Transverse colon (tissue), 4 donors: ENCODE data around the gene FRAS1. TPM values are rescaled to one million over a fixed set of nuclear protein-coding genes. Genes with fewer than 3 reads are reported as not detected.

Source experiments
- DNase-seq: peaks from one replicate; pipeline ENCODE4 v3.0.0-alpha.2; 2019
- H3K27ac ChIP-seq, 4 donors: fragments of 200-600 bp; sonication (generic); 2 replicates each; pipeline ENCODE4 v1.5.1; 2016 to 2018; ENCODE audit warnings: inconsistent platforms in 4 of 4
- H3K27me3 ChIP-seq: fragments of 200-600 bp; sonication (generic); 2 replicates; pipeline ENCODE4 v1.5.1; 2017; ENCODE audit warnings: inconsistent platforms
- H3K36me3 ChIP-seq, 4 donors: fragments of 200-600 bp; sonication (generic); 2 replicates each; pipeline ENCODE4 v1.5.1; 2017 to 2019; ENCODE audit warnings: inconsistent platforms in 4 of 4
- H3K4me1 ChIP-seq, 4 donors: fragments of 200-600 bp; sonication (generic); 2 replicates each; pipeline ENCODE4 v1.5.1; 2017 to 2020; ENCODE audit warnings: inconsistent platforms in 4 of 4
- H3K4me3 ChIP-seq, 4 donors: fragments of 200-600 bp; sonication (generic); 1 replicate in 1 of 4; 2 replicates in 3 of 4; pipeline versions ENCODE4 v1.5.1 to v1.6.1; 2017 to 2019; ENCODE audit warnings: inconsistent platforms in 4 of 4
- H3K9me3 ChIP-seq, 2 donors: fragments of 200-600 bp; sonication (generic); 2 replicates each; pipeline ENCODE4 v1.5.1; 2017 to 2019; ENCODE audit warnings: inconsistent platforms in 2 of 2
- EP300 ChIP-seq: sonication (generic); formaldehyde crosslinking; IDR thresholded peaks from one replicate; pipeline ENCODE4 v1.6.1; 2017; ENCODE audit warnings: antibody characterized with exemption, low read depth
- POLR2A ChIP-seq: fragments of 450-650 bp; IDR thresholded peaks from one replicate; pipeline ENCODE4 v1.6.1; 2016; ENCODE audit warnings: antibody characterized with exemption, mild to moderate bottlenecking, moderate library complexity
- POLR2AphosphoS5 ChIP-seq, 3 donors: sonication (generic); formaldehyde crosslinking; IDR thresholded peaks; one replicate each; pipeline ENCODE4 v1.6.1; 2016; ENCODE audit warnings: antibody characterized with exemption in 3 of 3
- WGBS, 2 donors: methylation state at CpG; one replicate each; pipeline ENCODE4 v1.1.5; 2018; ENCODE audit warnings: low coverage in 1 of 2; 5-methylcytosine and 5-hydroxymethylcytosine counted together
- in situ Hi-C, 4 donors: fragments of 200-750 bp; cut with MboI; loops; one replicate each; pipeline versions ENCODE4 v1.15.0 to v1.15.1; 2017; ENCODE audit warnings: low sequenced_read_pairs in 3 of 4, low pct_ligation_motif_present in 1 of 4, low pct_unique_long_range_greater_than_20kb in 1 of 4
- intact Hi-C: fragments of 100-400 bp; cut with DNase I; formaldehyde crosslinking; loops from one replicate; pipeline ENCODE4 v1.15.1; 2023; ENCODE audit warnings: low total_unique reads
- total RNA-seq, 4 donors: library from RNA; depleted of rRNA; stranded (reverse); fragments of >200 nt; gene quantifications; one replicate each; pipeline ENCODE4 v1.1.0, GENCODE V29; 2016
- TF ChIP-seq, protein P1 (sequence below), 5 experiments: fragments of 200-600 bp in 3 of 5; fragments of 450-650 bp in 2 of 5; sonication (generic) in 3 of 5; IDR thresholded peaks; 1 replicate in 2 of 5; 2 replicates in 3 of 5; pipeline ENCODE4 v1.5.1; 2016 to 2017; ENCODE audit warnings: antibody characterized with exemption in 5 of 5, inconsistent platforms in 3 of 5, mild to moderate bottlenecking in 2 of 5, moderate library complexity in 1 of 5

FRAS1 gene
- total RNA-seq, 4 donors from 2014 or later = 1.8 to 9.7 (median 3.1) TPM

- in situ Hi-C loops (loop anchor here in 2 of 4 donors (25.0 kb wide), 1 partner anchor 562 kb away; no protein-coding TSS in a partner anchor), intact Hi-C loops (no loop called here)
- WGBS, 2 donors = 22 to 43% methylated on average over 1 of the region's 1 CpG
These were observed 466.9 kb downstream of the FRAS1 start for GRCh38 chr4:78524009-78524408.

GRCh38 chr4:78525559-78525958 is 468.4 kb downstream of the FRAS1 start:
- 73% methylated on average over 3 of the region's 3 CpGs; no CpG with 5 or more reads in 1 of the 2 donors for WGBS, 2 donors
- Histone ChIP-seq H3K9me3 (no peaks in the 10 kb centered on the region), H3K4me1 (no peaks in the 10 kb centered on the region), H3K36me3 (no peaks in the 10 kb centered on the region), H3K27ac (no peak overlapping the region), H3K27me3 (no peaks in the 10 kb centered on the region), H3K4me3 (no peak overlapping the region)
- intact Hi-C loops = no loop called here
- no peak for DNase-seq
- TF ChIP-seq POLR2AphosphoS5 (IDR thresholded peaks at IDR 0.05) = no peak
- TF ChIP-seq POLR2A = no peak
- in situ Hi-C loops = no loop called here

More at GRCh38 chr4:78524009-78524408, 466.9 kb downstream of the FRAS1 start:
- no peaks in the 10 kb centered on the region for H3K9me3 ChIP-seq
- H3K4me1 ChIP-seq = no peaks in the 10 kb centered on the region
- H3K27me3 ChIP-seq = no peaks in the 10 kb centered on the region
- DNase-seq = no peak
- no peaks in the 10 kb centered on the region for H3K36me3 ChIP-seq
- H3K4me3 ChIP-seq = no peak overlapping the region
- TF ChIP-seq POLR2AphosphoS5 (IDR thresholded peaks at IDR 0.05) = no peak
- TF ChIP-seq EP300 = no peak
- H3K27ac ChIP-seq = no peak overlapping the region

- Histone ChIP-seq H3K9me3 (no peaks in the 10 kb centered on the region), H3K27me3 (no peaks in the 10 kb centered on the region), H3K4me1 (no peaks in the 10 kb centered on the region), H3K27ac (no peak overlapping the region), H3K4me3 (no peak overlapping the region), H3K36me3 (no peaks in the 10 kb centered on the region)
- TF ChIP-seq, protein P1, sequence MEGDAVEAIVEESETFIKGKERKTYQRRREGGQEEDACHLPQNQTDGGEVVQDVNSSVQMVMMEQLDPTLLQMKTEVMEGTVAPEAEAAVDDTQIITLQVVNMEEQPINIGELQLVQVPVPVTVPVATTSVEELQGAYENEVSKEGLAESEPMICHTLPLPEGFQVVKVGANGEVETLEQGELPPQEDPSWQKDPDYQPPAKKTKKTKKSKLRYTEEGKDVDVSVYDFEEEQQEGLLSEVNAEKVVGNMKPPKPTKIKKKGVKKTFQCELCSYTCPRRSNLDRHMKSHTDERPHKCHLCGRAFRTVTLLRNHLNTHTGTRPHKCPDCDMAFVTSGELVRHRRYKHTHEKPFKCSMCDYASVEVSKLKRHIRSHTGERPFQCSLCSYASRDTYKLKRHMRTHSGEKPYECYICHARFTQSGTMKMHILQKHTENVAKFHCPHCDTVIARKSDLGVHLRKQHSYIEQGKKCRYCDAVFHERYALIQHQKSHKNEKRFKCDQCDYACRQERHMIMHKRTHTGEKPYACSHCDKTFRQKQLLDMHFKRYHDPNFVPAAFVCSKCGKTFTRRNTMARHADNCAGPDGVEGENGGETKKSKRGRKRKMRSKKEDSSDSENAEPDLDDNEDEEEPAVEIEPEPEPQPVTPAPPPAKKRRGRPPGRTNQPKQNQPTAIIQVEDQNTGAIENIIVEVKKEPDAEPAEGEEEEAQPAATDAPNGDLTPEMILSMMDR (IDR thresholded peaks at IDR 0.05) = no peak
- no peak for TF ChIP-seq EP300
- no peak for TF ChIP-seq POLR2A
- TF ChIP-seq POLR2AphosphoS5 (IDR thresholded peaks at IDR 0.05) = no peak
- WGBS, 2 donors = 89 to 97% methylated on average over 1 of the region's 1 CpG
- intact Hi-C loops = no loop called here
- in situ Hi-C loops = no loop called here
- no peak for DNase-seq
These were observed 470.0 kb downstream of the FRAS1 start for GRCh38 chr4:78527103-78527502.

- intact Hi-C loops = no loop called here
- WGBS, 2 donors = 64 to 73% methylated on average over 4 of the region's 4 CpGs
- Histone ChIP-seq H3K4me3 (no peak overlapping the region), H3K27ac (no peak overlapping the region), H3K27me3 (no peaks in the 10 kb centered on the region), H3K4me1 (no peaks in the 10 kb centered on the region), H3K9me3 (no peaks in the 10 kb centered on the region), H3K36me3 (no peaks in the 10 kb centered on the region)
- no peak for TF ChIP-seq POLR2A
- no peak for TF ChIP-seq POLR2AphosphoS5 (IDR thresholded peaks at IDR 0.05)
- TF ChIP-seq EP300 = no peak
- TF ChIP-seq, protein P1 (IDR thresholded peaks at IDR 0.05) = no peak
- DNase-seq = no peak
- in situ Hi-C loops = no loop called here
These were observed 470.4 kb downstream of the FRAS1 start for GRCh38 chr4:78527555-78527954.

- DNase-seq = no peak
- intact Hi-C loops = no loop called here
- 56 to 76% methylated on average over 3 of the region's 3 CpGs for WGBS, 2 donors
- no peak overlapping the region for H3K4me3 ChIP-seq
- no peaks in the 10 kb centered on the region for H3K9me3 ChIP-seq
- no peak for TF ChIP-seq POLR2A
- H3K27ac ChIP-seq = no peak overlapping the region
- in situ Hi-C loops = no loop called here
- H3K4me1 ChIP-seq = no peaks in the 10 kb centered on the region
- no peaks in the 10 kb centered on the region for H3K27me3 ChIP-seq
- no peaks in the 10 kb centered on the region for H3K36me3 ChIP-seq
These were observed 471.2 kb downstream of the FRAS1 start for GRCh38 chr4:78528327-78528726.
